Spinal cord (tissue), 10 donors: ENCODE measurements around the gene PRKRIP1. TPM values are rescaled to one million over a fixed set of nuclear protein-coding genes. Genes with fewer than 3 reads are reported as not detected.

Source experiments
- DNase-seq, 6 donors: peaks; one replicate each; pipeline versions ENCODE4 v3.0.0 to v3.0.0-alpha.2; 2013 to 2015; ENCODE audit warnings: low spot score in 6 of 6, low read depth in 4 of 6
- H3K27ac ChIP-seq: one replicate; pipeline ENCODE4 v1.5.1; 2013; ENCODE audit warnings: low read depth, low read length, control low read depth
- H3K27me3 ChIP-seq: one replicate; pipeline ENCODE4 v1.6.1; 2013; ENCODE audit warnings: low read length; ENCODE audit not compliant: control insufficient read depth, insufficient read depth
- H3K36me3 ChIP-seq: one replicate; pipeline ENCODE4 v1.6.1; 2013; ENCODE audit warnings: low read length; ENCODE audit not compliant: control insufficient read depth, insufficient read depth
- H3K4me1 ChIP-seq: one replicate; pipeline ENCODE4 v1.6.1; 2013; ENCODE audit warnings: low read length; ENCODE audit not compliant: control insufficient read depth, insufficient read depth
- H3K4me3 ChIP-seq: one replicate; pipeline ENCODE4 v1.5.1; 2013; ENCODE audit warnings: low read depth, low read length, control low read depth
- H3K9me3 ChIP-seq: one replicate; pipeline ENCODE4 v1.6.1; 2013; ENCODE audit warnings: low read length; ENCODE audit not compliant: control insufficient read depth, insufficient read depth
- WGBS: methylation state at CpG from one replicate; pipeline ENCODE4 v1.1.5; 2013; ENCODE audit warnings: missing lambda C conversion rate; ENCODE audit not compliant: insufficient coverage; 5-methylcytosine and 5-hydroxymethylcytosine counted together
- polyA plus RNA-seq, 2 donors: library from polyadenylated mRNA; unstranded; fragments of 120-200 nt; gene quantifications; one replicate each; pipeline ENCODE4 v1.2.1, GENCODE V29; 2013; ENCODE audit not compliant: insufficient read length in 2 of 2
- total RNA-seq, 2 donors: library from RNA; depleted of rRNA in 1 of 2; stranded (reverse); fragments of 120-200 nt in 1 of 2; fragments of >200 nt in 1 of 2; gene quantifications; one replicate each; pipeline versions ENCODE4 v1.2.3 to v1.2.4, GENCODE V29; 2013 to 2014
- donor health status: healthy.

The PRKRIP1 gene
- total and polyA plus RNA-seq, 4 donors: 17.0 to 57.8 (median 41.1) TPM

GRCh38 chr7:102436118-102436517 is 40.0 kb downstream of the PRKRIP1 start:
- no peak overlapping the region for H3K27ac ChIP-seq
- 78% methylated on average over 9 of the region's 10 CpGs for WGBS
- H3K27me3 ChIP-seq: no peaks in the 10 kb centered on the region
- peaks cover 52% of the 10 kb centered on the region for H3K4me1 ChIP-seq
- H3K36me3 ChIP-seq: peaks cover 42% of the 10 kb centered on the region
- H3K9me3 ChIP-seq: no peaks in the 10 kb centered on the region
- peak in 1 of 6 donors; percentile 60 for DNase-seq
- no peak overlapping the region for H3K4me3 ChIP-seq

GRCh38 chr7:102439963-102440795 is 44.0 kb downstream of the PRKRIP1 start:
- no peaks in the 10 kb centered on the region for H3K9me3 ChIP-seq
- peaks cover 75% of the 10 kb centered on the region for H3K36me3 ChIP-seq
- no peaks in the 10 kb centered on the region for H3K27me3 ChIP-seq
- whole genome bisulfite sequencing: 60% methylated on average over 12 of the region's 17 CpGs
- no peak overlapping the region for H3K27ac ChIP-seq
- peak in 2 of 6 donors; percentile 37 to 54 for DNase-seq
- H3K4me1 ChIP-seq: peaks cover 20% of the 10 kb centered on the region
- no peak overlapping the region for H3K4me3 ChIP-seq

GRCh38 chr7:102444961-102445673 is 49.0 kb downstream of the PRKRIP1 start:
- Histone ChIP-seq H3K27ac (no peak overlapping the region), H3K4me3 (no peak overlapping the region), H3K36me3 (peaks cover 77% of the 10 kb centered on the region), H3K4me1 (peaks cover 4% of the 10 kb centered on the region), H3K27me3 (no peaks in the 10 kb centered on the region), H3K9me3 (no peaks in the 10 kb centered on the region)
- 96% methylated on average over 15 of the region's 17 CpGs for WGBS
- DNase-seq: no peak

- WGBS: 100% methylated on average over 1 of the region's 2 CpGs
- Histone ChIP-seq H3K27ac (no peak overlapping the region), H3K9me3 (no peaks in the 10 kb centered on the region), H3K4me1 (no peaks in the 10 kb centered on the region), H3K27me3 (no peaks in the 10 kb centered on the region), H3K4me3 (no peak overlapping the region), H3K36me3 (peaks cover 78% of the 10 kb centered on the region)
- DNase-seq: no peak
Observed at GRCh38 chr7:102445674-102446071, 49.5 kb downstream of the PRKRIP1 start.

- WGBS: 94% methylated on average over 39 of the region's 41 CpGs
- Histone ChIP-seq H3K36me3 (peaks cover 78% of the 10 kb centered on the region), H3K27me3 (no peaks in the 10 kb centered on the region), H3K9me3 (no peaks in the 10 kb centered on the region), H3K27ac (no peak overlapping the region), H3K4me3 (no peak overlapping the region), H3K4me1 (peaks cover 4% of the 10 kb centered on the region)
- DNase-seq: no peak
Observed at GRCh38 chr7:102446387-102447156, 50.4 kb downstream of the PRKRIP1 start.

- Histone ChIP-seq H3K27ac (no peak overlapping the region), H3K36me3 (peaks cover 73% of the 10 kb centered on the region), H3K4me1 (peaks cover 8% of the 10 kb centered on the region), H3K27me3 (no peaks in the 10 kb centered on the region), H3K4me3 (no peak overlapping the region), H3K9me3 (no peaks in the 10 kb centered on the region)
- WGBS: 93% methylated on average over 14 of the region's 14 CpGs
- DNase-seq: no peak
Observed at GRCh38 chr7:102447311-102447710, 51.1 kb downstream of the PRKRIP1 start.

- H3K27me3 ChIP-seq: no peaks in the 10 kb centered on the region
- no peak overlapping the region for H3K4me3 ChIP-seq
- peaks cover 8% of the 10 kb centered on the region for H3K4me1 ChIP-seq
- no peak for DNase-seq
- 97% methylated on average over 10 of the region's 15 CpGs for WGBS
- H3K27ac ChIP-seq: no peak overlapping the region
- H3K9me3 ChIP-seq: no peaks in the 10 kb centered on the region
- H3K36me3 ChIP-seq: peaks cover 65% of the 10 kb centered on the region
Observed at GRCh38 chr7:102449136-102449535, 53.0 kb downstream of the PRKRIP1 start.

GRCh38 chr7:102450242-102450641 is 54.1 kb downstream of the PRKRIP1 start:
- peaks cover 8% of the 10 kb centered on the region for H3K4me1 ChIP-seq
- no peaks in the 10 kb centered on the region for H3K27me3 ChIP-seq
- no peaks in the 10 kb centered on the region for H3K9me3 ChIP-seq
- 75% methylated on average over 6 of the region's 6 CpGs for WGBS
- no peak for DNase-seq
- no peak overlapping the region for H3K4me3 ChIP-seq
- H3K36me3 ChIP-seq: peaks cover 66% of the 10 kb centered on the region
- H3K27ac ChIP-seq: no peak overlapping the region

- no peaks in the 10 kb centered on the region for H3K9me3 ChIP-seq
- peaks cover 67% of the 10 kb centered on the region for H3K36me3 ChIP-seq
- H3K4me1 ChIP-seq: peaks cover 8% of the 10 kb centered on the region
- no peak overlapping the region for H3K27ac ChIP-seq
- DNase-seq: peak in 1 of 6 donors; percentile 23
- no peak overlapping the region for H3K4me3 ChIP-seq
- WGBS: 40% methylated on average over 23 of the region's 23 CpGs
- H3K27me3 ChIP-seq: no peaks in the 10 kb centered on the region
Observed at GRCh38 chr7:102451371-102452054, 55.4 kb downstream of the PRKRIP1 start.
